ENCODE results near the gene CMTR1.

DNA sequence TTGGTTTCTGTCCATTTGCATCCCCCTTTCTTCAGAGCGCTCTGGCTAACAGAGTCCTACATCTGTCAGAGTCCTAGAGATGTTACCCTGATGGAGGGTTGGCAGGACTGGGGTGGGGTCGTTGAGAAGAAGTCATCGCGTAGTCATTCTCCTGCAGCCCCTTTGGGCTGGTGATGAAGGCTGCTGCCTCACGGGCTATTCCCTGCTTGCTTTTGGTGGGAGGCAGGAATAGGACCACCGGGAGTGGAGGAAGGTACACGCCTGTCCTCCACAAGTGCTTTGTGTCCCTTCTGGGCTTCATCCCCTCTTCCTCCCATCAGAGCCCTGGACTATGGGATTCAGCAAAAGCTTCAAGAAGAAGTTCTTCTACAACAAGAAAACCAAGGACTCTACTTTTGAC, 45.8 kb downstream of the CMTR1 start:
- TF ChIP-seq GATA2 (IDR thresholded peaks at IDR 0.05; ENCODE audit: low read depth, low read length) (no peak), GATA3 (IDR thresholded peaks at IDR 0.05; ENCODE audit: low read depth, low read length) (no peak)

Measured in SH-SY5Y (cell line).